ENCODE measurements around the gene RASA3. TPM values are rescaled to one million over a fixed set of nuclear protein-coding genes. Genes with fewer than 3 reads are reported as not detected.

Gene RASA3
- total and polyA plus RNA-seq, 2 of the 8 experiments (the other 6 are each of a cell fraction or from before 2014, with no cell fraction given): 7.5 to 21.9 TPM

DNA sequence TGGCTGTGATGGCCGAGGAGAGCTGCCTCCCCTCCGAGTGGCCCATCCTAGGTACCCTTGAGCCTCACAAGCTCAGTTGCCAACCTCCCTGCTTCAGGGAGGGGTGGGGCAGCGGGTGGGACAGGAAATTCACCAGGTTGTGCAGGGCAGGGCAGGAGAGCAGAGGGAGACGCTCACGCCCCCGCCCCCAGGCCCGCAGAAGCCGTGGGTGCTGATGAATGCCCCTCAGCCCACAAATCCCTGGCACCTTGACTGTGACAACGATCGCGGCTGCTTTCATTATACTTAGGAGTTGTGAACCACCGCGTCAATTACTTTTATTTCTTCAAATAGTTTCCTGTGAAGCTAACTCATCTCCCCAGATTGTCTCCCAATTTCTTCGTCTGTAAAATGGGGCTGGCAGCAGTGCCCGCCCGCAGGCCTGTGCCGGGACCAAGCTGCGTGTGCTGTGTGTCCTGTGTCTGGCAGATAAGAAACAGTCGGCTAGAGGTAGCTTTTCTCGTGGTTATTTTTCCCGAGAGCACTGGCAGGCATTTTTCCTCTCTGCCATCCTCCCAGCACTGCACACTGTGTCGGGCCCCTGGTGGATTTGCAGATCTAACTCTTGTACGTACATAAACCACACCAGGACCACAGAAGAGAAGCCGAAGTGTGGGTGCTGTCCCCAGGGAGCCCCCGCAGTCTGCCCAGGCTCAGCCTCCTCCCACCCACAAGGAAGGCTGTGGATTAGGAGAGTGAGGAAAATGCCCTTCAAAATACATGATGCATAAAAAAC lies 7.9 kb upstream of the RASA3 start (continued):
- TF ChIP-seq SRF (IDR thresholded peaks at IDR 0.05; ENCODE audit: low read depth, low read length) (no peak), ASH2L (IDR thresholded peaks at IDR 0.05; ENCODE audit: low read length) (no peak), MAFK (IDR thresholded peaks at IDR 0.05; ENCODE audit: low read depth, low read length) (no peak), RNF2 (IDR thresholded peaks at IDR 0.05; ENCODE audit: borderline replicate concordance, low read depth, low read length, missing control alignments, poor library complexity, severe bottlenecking) (no peak)
